ENCODE data around the gene OVCA2.

The OVCA2 gene

GRCh38 chr17:2013994-2014317, 27.9 kb upstream of the OVCA2 start:
- no peak for DNase-seq (ENCODE audit: low spot score)

- DNase-seq (ENCODE audit: low spot score): no peak
These were observed 26.5 kb upstream of the OVCA2 start for GRCh38 chr17:2015314-2015713.

GRCh38 chr17:2016494-2016893, 25.3 kb upstream of the OVCA2 start:
- no peak for DNase-seq (ENCODE audit: low spot score)

- DNase-seq (ENCODE audit: low spot score): no peak
These were observed 24.4 kb upstream of the OVCA2 start for GRCh38 chr17:2017274-2017941.

- no peak for DNase-seq (ENCODE audit: low spot score)
These were observed 22.9 kb upstream of the OVCA2 start for GRCh38 chr17:2018716-2019510.

GRCh38 chr17:2019723-2020122, 22.1 kb upstream of the OVCA2 start:
- no peak for DNase-seq (ENCODE audit: low spot score)

- DNase-seq (ENCODE audit: low spot score): no peak
These were observed 21.1 kb upstream of the OVCA2 start for GRCh38 chr17:2020721-2021120.

- DNase-seq (ENCODE audit: low spot score): no peak
These were observed 19.1 kb upstream of the OVCA2 start for GRCh38 chr17:2022647-2023240.

- DNase-seq (ENCODE audit: low spot score): no peak
These were observed 18.6 kb upstream of the OVCA2 start for GRCh38 chr17:2023256-2023655.

- no peak for DNase-seq (ENCODE audit: low spot score)
These were observed 17.9 kb upstream of the OVCA2 start for GRCh38 chr17:2023692-2024571.

GRCh38 chr17:2024572-2025219, 17.1 kb upstream of the OVCA2 start:
- DNase-seq (ENCODE audit: low spot score): no peak

- DNase-seq (ENCODE audit: low spot score): no peak
These were observed 16.6 kb upstream of the OVCA2 start, which contains the start of gene RTN4RL1 for GRCh38 chr17:2025220-2025621. Gene RTN4RL1, minus strand, starts transcription at chr17:2025334. Its CDS starts 469 bp downstream, at chr17:2024865.

- no peak for DNase-seq (ENCODE audit: low spot score)
These were observed 16.1 kb upstream of the OVCA2 start for GRCh38 chr17:2025622-2026309.

GRCh38 chr17:2027528-2028233, 14.1 kb upstream of the OVCA2 start:
- DNase-seq (ENCODE audit: low spot score): no peak

GRCh38 chr17:2028234-2028614, 13.6 kb upstream of the OVCA2 start:
- DNase-seq (ENCODE audit: low spot score): no peak

GRCh38 chr17:2028737-2029136, 13.1 kb upstream of the OVCA2 start:
- no peak for DNase-seq (ENCODE audit: low spot score)

GRCh38 chr17:2029911-2030778, 11.7 kb upstream of the OVCA2 start, which contains the start of gene DPH1:
Gene DPH1, plus strand, starts transcription at chr17:2030153. Its CDS starts 17 bp downstream, at chr17:2030170.
- DNase-seq (ENCODE audit: low spot score): peak; percentile 92

- DNase-seq (ENCODE audit: low spot score): no peak
These were observed 11.1 kb upstream of the OVCA2 start for GRCh38 chr17:2030779-2031163.

- no peak for DNase-seq (ENCODE audit: low spot score)
These were observed 8.7 kb upstream of the OVCA2 start for GRCh38 chr17:2033153-2033552.
